ENCODE data around the gene NMBR. TPM values are rescaled to one million over a fixed set of nuclear protein-coding genes. Genes with fewer than 3 reads are reported as not detected.
"Not testable (repeated sequence)": the region's sequence is repeated elsewhere in the genome, so short reads cannot be mapped to it uniquely, and the experiment has no call there.

NMBR gene
- total RNA-seq, 1 donor from 2014 or later, result not detected

GRCh38 chr6:142156758-142157068 lies 9.8 kb upstream of the NMBR start:
- intact Hi-C loops (cut with DNase I); ATAC-seq; DNase-seq (ENCODE audit: missing footprints): not testable (repeated sequence)

GRCh38 chr6:142155895-142156757 lies 9.2 kb upstream of the NMBR start:
- no peak for ATAC-seq
- intact Hi-C loops (cut with DNase I), result no loop called here
- DNase-seq (ENCODE audit: missing footprints), result no peak

GRCh38 chr6:142155091-142155490 lies 8.2 kb upstream of the NMBR start:
- intact Hi-C loops (cut with DNase I), result no loop called here
- DNase-seq (ENCODE audit: missing footprints), result no peak
- ATAC-seq, result no peak

- intact Hi-C loops (cut with DNase I), result no loop called here
These were observed 7.4 kb upstream of the NMBR start for GRCh38 chr6:142154336-142154735.

GRCh38 chr6:142153196-142153595 lies 6.3 kb upstream of the NMBR start:
- ATAC-seq, result no peak
- DNase-seq (ENCODE audit: missing footprints), result no peak
- intact Hi-C loops (cut with DNase I), result no loop called here

More at GRCh38 chr6:142154336-142154735, 7.4 kb upstream of the NMBR start:
- no peak for ATAC-seq
- DNase-seq (ENCODE audit: missing footprints), result no peak

- intact Hi-C loops (cut with DNase I), result no loop called here
- DNase-seq (ENCODE audit: missing footprints), result no peak
These were observed 5.8 kb upstream of the NMBR start for GRCh38 chr6:142152746-142153145.

GRCh38 chr6:142141531-142141930 lies 5.4 kb downstream of the NMBR start:
- DNase-seq (ENCODE audit: missing footprints); intact Hi-C loops (cut with DNase I); ATAC-seq: not testable (repeated sequence)

More at GRCh38 chr6:142152746-142153145, 5.8 kb upstream of the NMBR start:
- ATAC-seq, result no peak

- DNase-seq (ENCODE audit: missing footprints), result no peak
- intact Hi-C loops (cut with DNase I), result no loop called here
- no peak for ATAC-seq
These were observed 8.0 kb downstream of the NMBR start for GRCh38 chr6:142138876-142139275.

GRCh38 chr6:142132625-142133024 lies 14.3 kb downstream of the NMBR start, which contains the start of gene GJE1:
TSS of gene GJE1 (plus strand) at chr6:142132925. CDS start at chr6:142133159, 234 bp downstream.
- intact Hi-C loops (cut with DNase I), result no loop called here
- DNase-seq (ENCODE audit: missing footprints), result no peak
- no peak for ATAC-seq

GRCh38 chr6:142130814-142131213 lies 16.1 kb downstream of the NMBR start:
- intact Hi-C loops (cut with DNase I), result no loop called here
- no peak for ATAC-seq
- DNase-seq (ENCODE audit: missing footprints), result no peak

GRCh38 chr6:142121342-142121741 lies 25.6 kb downstream of the NMBR start:
- ATAC-seq, result no peak
- intact Hi-C loops (cut with DNase I), result no loop called here
- DNase-seq (ENCODE audit: missing footprints), result no peak

GRCh38 chr6:142118925-142119324 lies 28.0 kb downstream of the NMBR start:
- no peak for ATAC-seq
- intact Hi-C loops (cut with DNase I), result no loop called here
- DNase-seq (ENCODE audit: missing footprints), result no peak

- no peak for DNase-seq (ENCODE audit: missing footprints)
- intact Hi-C loops (cut with DNase I), result no loop called here
- ATAC-seq, result no peak
These were observed 28.6 kb downstream of the NMBR start for GRCh38 chr6:142118328-142118727.

GRCh38 chr6:142117366-142117765 lies 29.6 kb downstream of the NMBR start:
- no peak for ATAC-seq
- no peak for DNase-seq (ENCODE audit: missing footprints)
- intact Hi-C loops (cut with DNase I), result no loop called here

GRCh38 chr6:142112451-142113061 lies 34.4 kb downstream of the NMBR start:
- ATAC-seq (no peak), DNase-seq (ENCODE audit: missing footprints) (peak; percentile 46)
- intact Hi-C loops (cut with DNase I), result loop anchor here (2.0 kb wide), 1 partner anchor 436 kb away; no protein-coding TSS in a partner anchor

- ATAC-seq; intact Hi-C loops (cut with DNase I); DNase-seq (ENCODE audit: missing footprints): not testable (repeated sequence)
These were observed 36.1 kb downstream of the NMBR start for GRCh38 chr6:142110820-142111219.

GRCh38 chr6:142104820-142105219 lies 42.1 kb downstream of the NMBR start:
- intact Hi-C loops (cut with DNase I); ATAC-seq; DNase-seq (ENCODE audit: missing footprints): not testable (repeated sequence)

GRCh38 chr6:142088858-142089216 lies 58.1 kb downstream of the NMBR start:
- no peak for ATAC-seq
- intact Hi-C loops (cut with DNase I), result no loop called here
- no peak for DNase-seq (ENCODE audit: missing footprints)

GRCh38 chr6:142087950-142088857 lies 58.7 kb downstream of the NMBR start:
- DNase-seq (ENCODE audit: missing footprints) (no peak), ATAC-seq (no peak)
- intact Hi-C loops (cut with DNase I), result no loop called here
